ENCODE data around the gene KMO.

The KMO gene

GRCh38 chr1:241542199-241542907, 10.2 kb downstream of the KMO start:
- no peak for DNase-seq

GRCh38 chr1:241548008-241548407, 15.8 kb downstream of the KMO start:
- DNase-seq: no peak

GRCh38 chr1:241550318-241550717, 18.1 kb downstream of the KMO start:
- no peak for DNase-seq

GRCh38 chr1:241551759-241552638, 19.8 kb downstream of the KMO start:
- DNase-seq: peak; percentile 65

GRCh38 chr1:241553886-241554592, 21.9 kb downstream of the KMO start:
- DNase-seq: no peak

GRCh38 chr1:241555526-241555925, 23.3 kb downstream of the KMO start:
- no peak for DNase-seq

- DNase-seq: no peak
These were observed 24.9 kb downstream of the KMO start for GRCh38 chr1:241557031-241557430.

- DNase-seq: no peak
These were observed 25.5 kb downstream of the KMO start for GRCh38 chr1:241557551-241558193.

GRCh38 chr1:241560146-241560848, 28.1 kb downstream of the KMO start:
- no peak for DNase-seq

- no peak for DNase-seq
These were observed 28.6 kb downstream of the KMO start for GRCh38 chr1:241560849-241561187.

- DNase-seq: no peak
These were observed 37.7 kb downstream of the KMO start for GRCh38 chr1:241569848-241570247.

- DNase-seq: no peak
These were observed 42.0 kb downstream of the KMO start for GRCh38 chr1:241574154-241574553.

GRCh38 chr1:241579434-241579833, 47.3 kb downstream of the KMO start:
- DNase-seq: no peak

GRCh38 chr1:241582921-241583321, 50.7 kb downstream of the KMO start:
- DNase-seq: no peak

GRCh38 chr1:241586905-241587512, 54.8 kb downstream of the KMO start:
- no peak for DNase-seq

- DNase-seq: no peak
These were observed 57.3 kb downstream of the KMO start for GRCh38 chr1:241589521-241589920.

GRCh38 chr1:241590719-241591118, 58.5 kb downstream of the KMO start:
- no peak for DNase-seq

GRCh38 chr1:241591317-241591716, 59.1 kb downstream of the KMO start:
- no peak for DNase-seq

GRCh38 chr1:241591736-241592135, 59.6 kb downstream of the KMO start:
- DNase-seq: no peak

GRCh38 chr1:241592273-241592958, 60.2 kb downstream of the KMO start:
- DNase-seq: no peak

- DNase-seq: no peak
These were observed 61.0 kb downstream of the KMO start for GRCh38 chr1:241593186-241593585.

- DNase-seq: no peak
These were observed 64.5 kb downstream of the KMO start for GRCh38 chr1:241596633-241597032.
